Lung (tissue), 12 donors: ENCODE data around the gene RHOB. TPM values are rescaled to one million over a fixed set of nuclear protein-coding genes. Genes with fewer than 3 reads are reported as not detected.

Source experiments
- ATAC-seq: fragments of 200-7000 bp; cut with Tn5 transposase; one replicate; pipeline ENCODE4 v1.9.1; 2020; ENCODE audit warnings: moderate number of reproducible peaks; ENCODE audit not compliant: insufficient read depth, low FRiP score
- DNase-seq, 3 donors: peaks; one replicate each; pipeline ENCODE4 v3.0.0-alpha.2; 2013 to 2017
- H3K27ac ChIP-seq, 2 donors: one replicate each; pipeline ENCODE4 v1.5.1; 2013; ENCODE audit warnings: mild to moderate bottlenecking in 2 of 2, moderate library complexity in 2 of 2, control low read depth in 1 of 2, inconsistent platforms in 1 of 2, low read depth in 1 of 2, low read length in 1 of 2
- H3K27me3 ChIP-seq, 3 donors: one replicate each; pipeline ENCODE4 v1.5.1; 2013; ENCODE audit warnings: low read length in 2 of 3; ENCODE audit not compliant: control insufficient read depth in 3 of 3, insufficient read depth in 3 of 3
- H3K36me3 ChIP-seq, 4 donors: one replicate each; pipeline ENCODE4 v1.5.1; 2013; ENCODE audit warnings: low read length in 4 of 4, mild to moderate bottlenecking in 1 of 4, moderate library complexity in 1 of 4; ENCODE audit not compliant: control insufficient read depth in 4 of 4, insufficient read depth in 4 of 4
- H3K4me1 ChIP-seq, 5 donors: one replicate each; pipeline ENCODE4 v1.5.1; 2013; ENCODE audit warnings: low read length in 5 of 5, mild to moderate bottlenecking in 2 of 5, moderate library complexity in 1 of 5; ENCODE audit not compliant: control insufficient read depth in 5 of 5, insufficient read depth in 5 of 5
- H3K4me3 ChIP-seq: one replicate; pipeline ENCODE4 v1.5.1; 2013; ENCODE audit warnings: mild to moderate bottlenecking, control low read depth, moderate library complexity
- H3K9ac ChIP-seq, 2 donors: one replicate each; pipeline ENCODE4 v1.5.1; 2013; ENCODE audit warnings: low read length in 2 of 2, control low read depth in 1 of 2; ENCODE audit not compliant: insufficient read depth in 1 of 2
- H3K9me3 ChIP-seq, 4 donors: one replicate each; pipeline ENCODE4 v1.5.1; 2013; ENCODE audit warnings: low read length in 3 of 4, mild to moderate bottlenecking in 1 of 4, moderate library complexity in 1 of 4; ENCODE audit not compliant: control insufficient read depth in 4 of 4, insufficient read depth in 3 of 4
- WGBS, 2 donors: extraction: QIAGEN DNeasy Blood & Tissue Kit; methylation state at CpG; one replicate each; pipeline ENCODE4 v1.1.7; 2013; 5-methylcytosine and 5-hydroxymethylcytosine counted together
- polyA plus RNA-seq, 2 donors: library from polyadenylated mRNA; stranded (reverse); fragments of 200-250 nt; gene quantifications; one replicate each; pipeline ENCODE4 v1.2.1, GENCODE V29; 2013
- total RNA-seq, 2 donors: library from RNA; depleted of rRNA in 1 of 2; stranded (reverse); fragments of >200 nt in 1 of 2; gene quantifications; one replicate each; pipeline ENCODE4 v1.2.1, GENCODE V29; 2014 to 2021
- TF ChIP-seq, protein P1 (sequence below): IDR thresholded peaks from 2 replicates; pipeline ENCODE4 v1.5.1; 2012; ENCODE audit warnings: mild to moderate bottlenecking; ENCODE audit errors: control extremely low read depth, extremely low read depth
- donor health status: control.
- donor health status: control.
- donor health status: Bipolar disorder and iron deficiency.
- donor health status: healthy.
- donor health status: DM: yes; HTN: yes; CAD: no.

The RHOB gene
- total and polyA plus RNA-seq, 4 donors, result 93.2 to 354 (median 249) TPM

DNA sequence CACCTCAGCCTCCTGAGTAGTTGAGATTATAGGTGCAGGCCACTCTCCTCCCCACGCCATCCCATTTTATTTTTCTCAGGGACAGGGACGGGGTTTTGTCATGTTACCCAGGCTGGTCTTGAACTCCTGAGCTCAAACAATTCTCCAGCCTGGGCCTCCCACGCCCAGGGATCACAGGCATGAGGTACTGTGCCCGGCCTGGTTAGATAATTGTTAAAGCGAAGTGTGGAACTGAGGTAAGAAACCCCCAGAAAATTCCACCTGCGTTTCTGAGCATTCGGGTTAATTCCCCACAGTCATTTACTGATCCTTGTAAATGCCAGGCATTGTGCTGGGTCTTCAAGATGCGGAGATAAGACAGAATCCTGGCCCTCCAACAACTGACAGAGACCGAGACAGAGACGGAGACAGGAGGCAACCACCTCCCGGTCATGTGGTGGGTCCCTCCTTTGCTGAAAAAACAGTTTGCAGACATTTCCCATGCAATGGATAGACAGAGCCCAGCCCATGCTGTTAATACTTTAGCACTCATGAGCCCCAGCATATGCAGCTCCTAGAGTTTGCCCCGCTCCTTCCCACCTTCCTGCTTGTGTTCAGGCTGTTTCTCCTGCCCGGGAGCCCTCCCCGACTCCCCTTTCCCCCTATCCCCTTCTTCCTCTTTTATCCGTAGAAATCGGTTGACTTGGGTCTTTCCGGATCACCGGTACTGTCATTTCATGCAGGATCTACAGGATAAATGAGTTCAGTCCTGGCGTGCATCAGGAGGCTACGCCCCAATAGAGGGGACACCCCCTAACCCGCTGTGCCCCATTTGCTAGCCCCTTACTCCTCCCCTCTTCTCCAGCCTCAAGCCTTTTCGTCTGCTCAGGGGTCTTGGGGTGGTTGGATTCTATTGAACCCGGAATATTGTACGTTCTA, 1.6 kb upstream of the RHOB start:
- TF ChIP-seq, protein P1, sequence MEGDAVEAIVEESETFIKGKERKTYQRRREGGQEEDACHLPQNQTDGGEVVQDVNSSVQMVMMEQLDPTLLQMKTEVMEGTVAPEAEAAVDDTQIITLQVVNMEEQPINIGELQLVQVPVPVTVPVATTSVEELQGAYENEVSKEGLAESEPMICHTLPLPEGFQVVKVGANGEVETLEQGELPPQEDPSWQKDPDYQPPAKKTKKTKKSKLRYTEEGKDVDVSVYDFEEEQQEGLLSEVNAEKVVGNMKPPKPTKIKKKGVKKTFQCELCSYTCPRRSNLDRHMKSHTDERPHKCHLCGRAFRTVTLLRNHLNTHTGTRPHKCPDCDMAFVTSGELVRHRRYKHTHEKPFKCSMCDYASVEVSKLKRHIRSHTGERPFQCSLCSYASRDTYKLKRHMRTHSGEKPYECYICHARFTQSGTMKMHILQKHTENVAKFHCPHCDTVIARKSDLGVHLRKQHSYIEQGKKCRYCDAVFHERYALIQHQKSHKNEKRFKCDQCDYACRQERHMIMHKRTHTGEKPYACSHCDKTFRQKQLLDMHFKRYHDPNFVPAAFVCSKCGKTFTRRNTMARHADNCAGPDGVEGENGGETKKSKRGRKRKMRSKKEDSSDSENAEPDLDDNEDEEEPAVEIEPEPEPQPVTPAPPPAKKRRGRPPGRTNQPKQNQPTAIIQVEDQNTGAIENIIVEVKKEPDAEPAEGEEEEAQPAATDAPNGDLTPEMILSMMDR, result no peak
- Histone ChIP-seq H3K4me3 (no peak overlapping the region), H3K4me1 (peaks cover 0 to 35% (median 8%) of the 10 kb centered on the region in 5 donors), H3K36me3 (peaks cover 0 to 7% (median 2%) of the 10 kb centered on the region in 4 donors), H3K27ac (peak overlapping the region; percentile 37 to 56), H3K9me3 (no peaks in the 10 kb centered on the region), H3K9ac (no peak overlapping the region), H3K27me3 (no peaks in the 10 kb centered on the region)
- peak in 1 of 3 donors; percentile 6 for DNase-seq
- WGBS, 2 donors, result 61 to 80% methylated on average over 24 of the region's 24 CpGs
- ATAC-seq, result no peak

DNA sequence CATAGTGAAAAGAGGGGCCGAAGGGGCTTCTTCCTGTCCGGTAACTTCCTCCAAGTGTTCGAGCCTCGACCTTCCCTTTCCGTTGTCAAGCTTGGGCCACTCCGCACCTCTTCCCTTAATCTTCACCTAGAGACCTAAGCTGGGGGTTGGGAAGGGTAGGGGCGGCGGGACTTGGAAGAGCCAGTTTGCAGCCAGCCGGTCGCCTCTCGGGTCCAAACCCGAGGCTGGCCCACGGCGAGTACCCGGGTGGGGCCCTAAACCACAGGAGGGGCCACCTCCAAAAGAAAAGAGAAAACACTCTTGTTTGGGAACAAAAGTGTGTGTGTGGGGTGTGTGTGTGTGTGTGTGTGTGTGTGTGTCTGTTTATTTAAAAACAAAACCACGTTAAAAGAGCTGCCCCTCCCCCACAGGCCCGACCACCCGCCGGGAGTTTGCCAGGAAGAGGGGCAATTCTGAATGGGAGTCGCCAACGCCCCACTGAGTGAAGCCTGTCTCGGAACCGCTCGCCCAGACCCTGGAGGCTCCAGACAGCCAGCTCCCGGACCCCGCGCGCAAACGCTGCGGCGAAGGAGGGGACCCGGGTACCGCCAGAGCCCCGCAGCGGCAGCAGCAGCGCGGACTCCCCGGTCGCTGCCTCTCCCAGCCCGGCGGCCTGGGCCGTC, 488 bp upstream of the RHOB start:
- TF ChIP-seq, protein P1, result no peak

DNA sequence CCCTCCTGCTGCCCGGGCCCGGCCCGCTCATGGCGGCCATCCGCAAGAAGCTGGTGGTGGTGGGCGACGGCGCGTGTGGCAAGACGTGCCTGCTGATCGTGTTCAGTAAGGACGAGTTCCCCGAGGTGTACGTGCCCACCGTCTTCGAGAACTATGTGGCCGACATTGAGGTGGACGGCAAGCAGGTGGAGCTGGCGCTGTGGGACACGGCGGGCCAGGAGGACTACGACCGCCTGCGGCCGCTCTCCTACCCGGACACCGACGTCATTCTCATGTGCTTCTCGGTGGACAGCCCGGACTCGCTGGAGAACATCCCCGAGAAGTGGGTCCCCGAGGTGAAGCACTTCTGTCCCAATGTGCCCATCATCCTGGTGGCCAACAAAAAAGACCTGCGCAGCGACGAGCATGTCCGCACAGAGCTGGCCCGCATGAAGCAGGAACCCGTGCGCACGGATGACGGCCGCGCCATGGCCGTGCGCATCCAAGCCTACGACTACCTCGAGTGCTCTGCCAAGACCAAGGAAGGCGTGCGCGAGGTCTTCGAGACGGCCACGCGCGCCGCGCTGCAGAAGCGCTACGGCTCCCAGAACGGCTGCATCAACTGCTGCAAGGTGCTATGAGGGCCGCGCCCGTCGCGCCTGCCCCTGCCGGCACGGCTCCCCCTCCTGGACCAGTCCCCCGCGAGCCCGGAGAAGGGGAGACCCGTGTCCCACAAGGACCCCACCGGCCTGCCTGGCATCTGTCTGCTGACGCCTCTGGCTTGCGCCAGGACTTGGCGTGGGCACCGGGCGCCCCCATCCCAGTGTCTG, 767 bp downstream of the RHOB start:
- DNase-seq (peak; percentile 64 to 77 (median 70)), ATAC-seq (peak; percentile 14)
- Histone ChIP-seq H3K4me3 (peak overlapping the region; percentile 97), H3K36me3 (peaks cover 0 to 7% (median 2%) of the 10 kb centered on the region in 4 donors), H3K9me3 (no peaks in the 10 kb centered on the region), H3K9ac (peak overlapping the region; percentile 94 to 98), H3K27ac (peak overlapping the region; percentile 99), H3K4me1 (peaks cover 0 to 47% (median 14%) of the 10 kb centered on the region in 5 donors), H3K27me3 (no peaks in the 10 kb centered on the region)
- WGBS, 2 donors, result 4% methylated on average over 72 to 78 of the region's 78 CpGs
- TF ChIP-seq, protein P1, result no peak

More for the DNA sequence above, 488 bp upstream of the RHOB start:
- Histone ChIP-seq H3K36me3 (peaks cover 0 to 7% (median 2%) of the 10 kb centered on the region in 4 donors), H3K4me1 (peaks cover 0 to 46% (median 14%) of the 10 kb centered on the region in 5 donors), H3K9me3 (no peaks in the 10 kb centered on the region), H3K4me3 (peak overlapping the region; percentile 71), H3K9ac (peak overlapping the region; percentile 55 to 94), H3K27me3 (no peaks in the 10 kb centered on the region), H3K27ac (peak overlapping the region; percentile 91 to 99)
- ATAC-seq, result no peak
- no peak for DNase-seq
- 3 to 5% methylated on average over 38 to 42 of the region's 42 CpGs for WGBS, 2 donors
